ENCODE data around the gene AIPL1.

DNA sequence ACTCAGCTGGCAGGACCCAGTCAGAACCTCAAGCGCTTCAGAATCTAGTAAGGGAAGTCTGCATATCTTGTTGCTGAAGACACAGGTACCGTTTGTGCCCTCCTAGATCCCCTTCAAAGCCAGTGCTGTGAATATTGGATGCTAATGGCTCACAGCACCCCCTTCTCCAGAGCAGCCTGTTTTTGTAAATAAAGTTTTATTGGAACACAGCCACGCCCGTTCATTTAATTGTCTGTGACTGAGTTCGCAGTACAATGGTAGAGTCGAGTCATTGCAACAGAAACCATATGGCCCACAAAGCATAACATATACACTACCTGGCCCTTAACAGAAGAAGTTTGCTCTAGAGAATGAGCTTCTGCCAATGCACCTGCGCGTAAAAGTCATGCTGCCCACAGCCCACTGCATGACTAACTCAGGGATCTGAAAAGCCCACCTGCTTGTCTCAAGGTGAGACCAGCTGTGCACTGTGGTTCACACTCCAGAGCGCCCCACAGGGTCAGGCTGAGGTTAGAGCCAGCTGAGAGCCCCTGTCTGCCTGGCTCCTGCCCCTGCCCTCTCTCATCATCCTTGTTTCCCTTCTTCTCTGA lies 48.8 kb downstream of the AIPL1 start:
- TF ChIP-seq, protein P1, sequence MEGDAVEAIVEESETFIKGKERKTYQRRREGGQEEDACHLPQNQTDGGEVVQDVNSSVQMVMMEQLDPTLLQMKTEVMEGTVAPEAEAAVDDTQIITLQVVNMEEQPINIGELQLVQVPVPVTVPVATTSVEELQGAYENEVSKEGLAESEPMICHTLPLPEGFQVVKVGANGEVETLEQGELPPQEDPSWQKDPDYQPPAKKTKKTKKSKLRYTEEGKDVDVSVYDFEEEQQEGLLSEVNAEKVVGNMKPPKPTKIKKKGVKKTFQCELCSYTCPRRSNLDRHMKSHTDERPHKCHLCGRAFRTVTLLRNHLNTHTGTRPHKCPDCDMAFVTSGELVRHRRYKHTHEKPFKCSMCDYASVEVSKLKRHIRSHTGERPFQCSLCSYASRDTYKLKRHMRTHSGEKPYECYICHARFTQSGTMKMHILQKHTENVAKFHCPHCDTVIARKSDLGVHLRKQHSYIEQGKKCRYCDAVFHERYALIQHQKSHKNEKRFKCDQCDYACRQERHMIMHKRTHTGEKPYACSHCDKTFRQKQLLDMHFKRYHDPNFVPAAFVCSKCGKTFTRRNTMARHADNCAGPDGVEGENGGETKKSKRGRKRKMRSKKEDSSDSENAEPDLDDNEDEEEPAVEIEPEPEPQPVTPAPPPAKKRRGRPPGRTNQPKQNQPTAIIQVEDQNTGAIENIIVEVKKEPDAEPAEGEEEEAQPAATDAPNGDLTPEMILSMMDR (conservative IDR thresholded peaks at IDR 0.05; ENCODE audit: low read length) = no peak
- no peak for TF ChIP-seq EZH2phosphoT487 (IDR thresholded peaks at IDR 0.05; ENCODE audit: borderline replicate concordance)
